ENCODE results near the gene DUSP15. TPM values are rescaled to one million over a fixed set of nuclear protein-coding genes. Genes with fewer than 3 reads are reported as not detected.
A peak's percentile ranks its signal among the peaks of the same experiment; 100 is the strongest.

DUSP15 gene
- total and polyA plus RNA-seq, 8 donors, result 0.35 to 4.3 (median 1.4) TPM

GRCh38 chr20:31844737-31845299, 25.5 kb downstream of the DUSP15 start:
- FAIRE-seq, result no peak
- intact Hi-C loops (cut with DNase I), result loop anchor here in 1 of 3 donors (5.0 to 10.0 kb wide), 2 partner anchors 107 to 180 kb away; partner anchors contain the start of gene PDRG1
- Histone ChIP-seq H3K4me3 (no peak overlapping the region), H3K4me1 (no peaks in the 10 kb centered on the region), H3K27ac (no peak overlapping the region), H3K36me3 (no peaks in the 10 kb centered on the region), H3K9me3 (no peaks in the 10 kb centered on the region), H3K27me3 (no peaks in the 10 kb centered on the region)
- no peak for TF ChIP-seq CTCF (IDR thresholded peaks at IDR 0.05)
- WGBS, 2 donors, result 79 to 81% methylated on average over 28 of the region's 28 CpGs
- DNase-seq, result peak in 1 of 6 donors; percentile 56
- ATAC-seq, result no peak

- 64 to 71% methylated on average over 5 of the region's 5 CpGs for WGBS, 2 donors
- ATAC-seq (no peak), FAIRE-seq (no peak), DNase-seq (no peak)
- intact Hi-C loops (cut with DNase I), result loop anchor here in 1 of 3 donors (10.0 kb wide), 1 partner anchor 181 kb away; no protein-coding TSS in a partner anchor
- no peaks in the 10 kb centered on the region for H3K4me1 ChIP-seq
- no peaks in the 10 kb centered on the region for H3K9me3 ChIP-seq
- H3K27me3 ChIP-seq, result no peaks in the 10 kb centered on the region
- no peak for TF ChIP-seq CTCF (IDR thresholded peaks at IDR 0.05)
- no peaks in the 10 kb centered on the region for H3K36me3 ChIP-seq
- H3K4me3 ChIP-seq, result no peak overlapping the region
- H3K27ac ChIP-seq, result no peak overlapping the region
Observed at GRCh38 chr20:31843881-31844280, 26.4 kb downstream of the DUSP15 start.

GRCh38 chr20:31843288-31843687, 27.0 kb downstream of the DUSP15 start:
- H3K36me3 ChIP-seq, result no peaks in the 10 kb centered on the region
- no peak overlapping the region for H3K4me3 ChIP-seq
- WGBS, 2 donors, result 64 to 73% methylated on average over 6 of the region's 6 CpGs
- no peaks in the 10 kb centered on the region for H3K4me1 ChIP-seq
- no peak for FAIRE-seq
- no peak for TF ChIP-seq CTCF (IDR thresholded peaks at IDR 0.05)
- H3K9me3 ChIP-seq, result no peaks in the 10 kb centered on the region
- H3K27ac ChIP-seq, result no peak overlapping the region
- no peak for DNase-seq
- no peaks in the 10 kb centered on the region for H3K27me3 ChIP-seq
- intact Hi-C loops (cut with DNase I), result loop anchor here in 1 of 3 donors (10.0 kb wide), 1 partner anchor 182 kb away; no protein-coding TSS in a partner anchor
- no peak for ATAC-seq

- intact Hi-C loops (cut with DNase I), result loop anchor here in 1 of 3 donors (10.0 kb wide), 1 partner anchor 182 kb away; no protein-coding TSS in a partner anchor
- WGBS, 2 donors, result 64 to 72% methylated on average over 12 of the region's 12 CpGs
- no peaks in the 10 kb centered on the region for H3K36me3 ChIP-seq
- H3K27ac ChIP-seq, result no peak overlapping the region
- no peak for TF ChIP-seq CTCF (IDR thresholded peaks at IDR 0.05)
- ATAC-seq (peak in 1 of 4 donors; percentile 29), FAIRE-seq (no peak), DNase-seq (peak in 1 of 6 donors; percentile 53)
- H3K9me3 ChIP-seq, result no peaks in the 10 kb centered on the region
- H3K4me1 ChIP-seq, result no peaks in the 10 kb centered on the region
- no peaks in the 10 kb centered on the region for H3K27me3 ChIP-seq
- H3K4me3 ChIP-seq, result no peak overlapping the region
Observed at GRCh38 chr20:31842471-31843157, 27.7 kb downstream of the DUSP15 start.

- TF ChIP-seq CTCF (IDR thresholded peaks at IDR 0.05), result no peak
- DNase-seq (peak in 1 of 6 donors; percentile 52), FAIRE-seq (no peak), ATAC-seq (no peak)
- intact Hi-C loops (cut with DNase I), result loop anchor here in 1 of 3 donors (10.0 kb wide), 1 partner anchor 183 kb away; no protein-coding TSS in a partner anchor
- 55 to 59% methylated on average over 8 of the region's 8 CpGs for WGBS, 2 donors
- Histone ChIP-seq H3K27me3 (no peaks in the 10 kb centered on the region), H3K4me1 (no peaks in the 10 kb centered on the region), H3K4me3 (no peak overlapping the region), H3K36me3 (no peaks in the 10 kb centered on the region), H3K27ac (no peak overlapping the region), H3K9me3 (no peaks in the 10 kb centered on the region)
Observed at GRCh38 chr20:31841928-31842327, 28.4 kb downstream of the DUSP15 start.
